OCI-LY1 (cell line): Measurements from ENCODE around the gene CRX.

Experiments used
- EZH2 ChIP-seq: fragments of 200-600 bp; sonication (generic), shearing (Covaris generic); IDR thresholded peaks from 2 replicates; pipeline ENCODE4 v1.8.0; 2017; ENCODE audit warnings: borderline replicate concordance, mixed run types, mild to moderate bottlenecking, antibody characterized with exemption, low read length, moderate library complexity, mixed read lengths
- TF ChIP-seq, protein P1 (sequence below): fragments of 200-600 bp; sonication (generic), shearing (Covaris generic); IDR thresholded peaks from 2 replicates; pipeline ENCODE4 v1.5.1; 2017; ENCODE audit warnings: mild to moderate bottlenecking, antibody characterized with exemption, low read length, moderate library complexity, mixed read lengths

DNA sequence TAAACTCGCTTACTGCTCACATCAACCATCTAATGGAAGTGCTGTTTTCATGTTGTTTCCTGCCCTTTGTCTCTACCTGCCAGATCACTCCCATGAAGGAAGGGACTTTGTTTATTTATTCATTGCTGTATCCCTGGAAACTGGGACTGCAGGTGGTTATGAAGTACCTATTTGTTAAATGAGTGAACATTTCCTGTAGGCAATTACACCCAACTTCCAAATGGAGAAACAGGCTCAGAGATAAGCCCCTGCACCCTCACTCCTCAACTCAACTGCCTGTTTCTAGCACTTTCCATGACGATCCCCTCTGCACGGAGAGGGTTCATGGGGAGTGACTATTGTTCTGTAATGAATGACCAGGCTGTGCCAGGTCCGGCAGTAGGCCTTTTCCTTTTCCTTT is 45.2 kb upstream of the CRX start:
- TF ChIP-seq, protein P1, sequence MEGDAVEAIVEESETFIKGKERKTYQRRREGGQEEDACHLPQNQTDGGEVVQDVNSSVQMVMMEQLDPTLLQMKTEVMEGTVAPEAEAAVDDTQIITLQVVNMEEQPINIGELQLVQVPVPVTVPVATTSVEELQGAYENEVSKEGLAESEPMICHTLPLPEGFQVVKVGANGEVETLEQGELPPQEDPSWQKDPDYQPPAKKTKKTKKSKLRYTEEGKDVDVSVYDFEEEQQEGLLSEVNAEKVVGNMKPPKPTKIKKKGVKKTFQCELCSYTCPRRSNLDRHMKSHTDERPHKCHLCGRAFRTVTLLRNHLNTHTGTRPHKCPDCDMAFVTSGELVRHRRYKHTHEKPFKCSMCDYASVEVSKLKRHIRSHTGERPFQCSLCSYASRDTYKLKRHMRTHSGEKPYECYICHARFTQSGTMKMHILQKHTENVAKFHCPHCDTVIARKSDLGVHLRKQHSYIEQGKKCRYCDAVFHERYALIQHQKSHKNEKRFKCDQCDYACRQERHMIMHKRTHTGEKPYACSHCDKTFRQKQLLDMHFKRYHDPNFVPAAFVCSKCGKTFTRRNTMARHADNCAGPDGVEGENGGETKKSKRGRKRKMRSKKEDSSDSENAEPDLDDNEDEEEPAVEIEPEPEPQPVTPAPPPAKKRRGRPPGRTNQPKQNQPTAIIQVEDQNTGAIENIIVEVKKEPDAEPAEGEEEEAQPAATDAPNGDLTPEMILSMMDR, result no peak
- TF ChIP-seq EZH2, result no peak
